Measurements from ENCODE around the gene MARF1.
"Not testable (repeated sequence)": the region's sequence is repeated elsewhere in the genome, so short reads cannot be mapped to it uniquely, and the experiment has no call there.

MARF1 gene

DNA sequence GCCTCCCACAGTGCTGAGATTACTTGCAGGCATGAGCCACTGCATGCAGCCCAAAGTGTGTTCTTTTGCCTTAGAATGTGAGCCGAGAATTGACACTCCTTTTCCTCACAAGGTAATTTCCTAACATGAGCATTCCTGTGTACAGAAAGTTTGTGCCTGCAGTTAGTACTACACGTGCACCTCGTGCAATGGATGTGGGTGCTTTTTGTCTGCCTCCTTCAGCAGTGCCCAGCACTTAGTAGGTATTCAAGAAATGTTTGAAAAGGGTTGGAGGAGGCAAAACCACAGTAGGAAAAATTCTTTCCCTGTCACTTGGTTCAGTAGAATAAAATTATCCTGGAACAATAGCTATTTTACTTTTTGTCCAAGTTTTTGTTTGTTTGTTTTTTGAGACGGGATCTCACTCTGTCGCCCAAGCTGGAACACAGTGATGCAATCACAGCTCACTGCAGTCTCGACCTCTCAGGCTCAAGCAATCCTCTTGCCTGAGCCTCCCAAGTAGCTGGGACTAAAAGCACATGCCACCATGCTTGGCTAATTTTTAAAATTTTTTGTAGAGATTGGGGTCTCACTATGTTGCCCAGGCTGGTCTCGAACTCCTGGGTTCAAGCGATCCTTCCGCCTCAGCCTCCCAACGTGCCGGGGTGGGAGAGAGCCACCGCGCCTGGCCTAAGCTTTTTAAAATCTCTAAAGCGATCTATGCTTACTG, 9.5 kb upstream of the MARF1 start:
- in situ Hi-C loops (cut with MboI; ENCODE audit: low sequenced_read_pairs), result no loop called here

DNA sequence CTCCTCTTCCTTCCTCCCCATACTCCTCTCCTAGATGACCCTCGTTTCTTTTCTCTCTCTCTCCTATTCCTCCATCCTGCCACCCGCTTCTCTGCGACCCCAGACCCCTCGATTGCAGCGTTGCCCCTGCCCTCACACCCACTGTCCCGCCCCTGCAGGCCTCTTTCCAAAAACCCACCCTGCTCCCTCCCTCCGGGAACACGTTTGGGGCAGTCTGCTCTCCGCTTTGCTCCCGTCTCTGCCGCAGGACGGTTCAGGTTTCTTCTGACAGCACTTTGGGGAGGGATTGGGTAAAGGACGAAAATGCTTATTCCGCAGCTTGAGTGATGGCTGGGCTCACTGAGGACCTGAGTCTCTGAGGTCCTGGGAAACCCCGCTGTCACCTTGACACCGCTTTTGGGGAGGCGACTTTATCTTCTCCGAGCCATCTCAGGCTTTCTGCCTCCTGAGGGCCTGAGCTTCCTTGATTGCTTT, 7.8 kb upstream of the MARF1 start:
- in situ Hi-C loops (cut with MboI; ENCODE audit: low sequenced_read_pairs), result no loop called here

GRCh38 chr16:15650019-15650697, 7.2 kb upstream of the MARF1 start, which contains the start of gene NDE1:
TSS of gene NDE1 (plus strand) at chr16:15650245. CDS start at chr16:15664779, 14,534 bp downstream.
- in situ Hi-C loops (cut with MboI; ENCODE audit: low sequenced_read_pairs), result no loop called here

DNA sequence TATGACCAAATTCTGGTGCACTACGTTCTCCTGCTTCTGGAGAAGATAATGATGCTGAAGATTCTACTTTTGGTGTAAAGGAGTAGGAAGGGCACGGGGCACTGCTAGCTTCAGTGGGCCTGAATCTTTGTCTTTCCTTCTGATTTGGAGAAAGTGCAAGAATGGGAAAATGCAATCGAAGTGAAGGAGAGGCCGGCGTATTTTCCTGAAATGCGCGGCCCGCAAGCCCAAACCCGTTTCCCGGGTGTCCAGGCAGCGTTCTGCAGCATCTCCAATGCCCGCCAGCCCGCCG, 6.7 kb upstream of the MARF1 start:
- in situ Hi-C loops (cut with MboI; ENCODE audit: low sequenced_read_pairs), result no loop called here

- in situ Hi-C loops (cut with MboI; ENCODE audit: low sequenced_read_pairs), result not testable (repeated sequence)
Observed at GRCh38 chr16:15649311-15649710, 6.4 kb upstream of the MARF1 start.

- in situ Hi-C loops (cut with MboI; ENCODE audit: low sequenced_read_pairs), result no loop called here
Observed at GRCh38 chr16:15648135-15648730, 5.3 kb upstream of the MARF1 start.

DNA sequence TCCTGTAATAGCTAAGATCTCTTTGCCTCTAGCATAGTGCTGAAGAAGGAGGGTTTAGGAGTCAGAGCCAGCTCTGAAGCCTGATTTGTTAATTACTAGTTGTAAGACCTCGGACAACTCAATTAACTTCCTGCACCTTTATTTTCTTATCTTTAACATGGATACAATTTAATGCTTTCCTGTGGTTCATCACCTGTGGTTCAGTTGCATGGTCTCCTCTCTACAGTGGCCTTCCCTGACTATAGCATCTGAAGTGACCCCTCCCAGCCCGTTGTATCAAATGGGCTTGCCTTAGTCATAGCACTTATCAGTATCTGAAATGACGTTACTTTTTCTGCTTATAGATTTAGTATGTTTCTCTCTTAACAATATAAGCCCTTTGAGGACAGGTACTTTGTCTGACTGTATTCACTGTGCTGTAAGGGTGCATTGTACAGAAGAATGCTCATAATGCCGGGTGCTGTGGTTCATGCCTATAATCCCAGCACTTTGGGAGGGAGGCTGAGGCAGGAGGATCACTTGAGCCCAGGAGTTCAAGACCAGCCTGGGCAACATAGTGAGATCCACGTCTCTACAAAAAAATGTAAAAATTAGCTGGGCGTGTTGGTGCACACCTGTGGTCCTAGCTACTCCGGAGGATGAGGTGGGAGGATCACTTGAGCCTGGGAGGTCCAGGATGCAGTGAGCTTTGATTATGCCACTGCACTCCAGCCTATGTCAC, 4.5 kb upstream of the MARF1 start:
- in situ Hi-C loops (cut with MboI; ENCODE audit: low sequenced_read_pairs), result no loop called here

GRCh38 chr16:15646557-15647293, 3.8 kb upstream of the MARF1 start:
- in situ Hi-C loops (cut with MboI; ENCODE audit: low sequenced_read_pairs), result not testable (repeated sequence)

DNA sequence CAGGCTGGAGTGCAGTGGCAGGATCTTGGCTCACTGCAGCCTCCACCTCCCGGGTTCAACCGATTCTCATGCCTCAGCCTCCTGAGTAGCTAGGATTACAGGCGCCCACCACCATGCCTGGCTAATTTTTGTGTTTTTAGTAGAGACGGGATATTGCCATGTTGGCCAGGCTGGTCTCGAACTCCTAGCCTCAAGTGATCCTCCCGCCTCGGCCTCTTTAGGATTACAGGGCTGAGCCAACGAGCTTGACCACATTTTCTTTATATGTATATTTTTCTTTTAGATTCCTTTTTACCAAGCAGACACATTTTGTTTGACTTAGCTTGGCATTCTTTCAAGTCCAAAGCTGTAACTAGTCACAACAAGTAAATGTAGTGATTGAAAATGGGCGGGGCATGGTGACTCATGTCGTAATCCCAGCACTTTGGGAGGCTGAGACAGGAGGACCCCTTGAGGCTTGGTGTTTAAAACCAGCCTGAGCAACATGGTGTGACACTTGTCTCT, 2.1 kb upstream of the MARF1 start:
- in situ Hi-C loops (cut with MboI; ENCODE audit: low sequenced_read_pairs), result not testable (repeated sequence)

DNA sequence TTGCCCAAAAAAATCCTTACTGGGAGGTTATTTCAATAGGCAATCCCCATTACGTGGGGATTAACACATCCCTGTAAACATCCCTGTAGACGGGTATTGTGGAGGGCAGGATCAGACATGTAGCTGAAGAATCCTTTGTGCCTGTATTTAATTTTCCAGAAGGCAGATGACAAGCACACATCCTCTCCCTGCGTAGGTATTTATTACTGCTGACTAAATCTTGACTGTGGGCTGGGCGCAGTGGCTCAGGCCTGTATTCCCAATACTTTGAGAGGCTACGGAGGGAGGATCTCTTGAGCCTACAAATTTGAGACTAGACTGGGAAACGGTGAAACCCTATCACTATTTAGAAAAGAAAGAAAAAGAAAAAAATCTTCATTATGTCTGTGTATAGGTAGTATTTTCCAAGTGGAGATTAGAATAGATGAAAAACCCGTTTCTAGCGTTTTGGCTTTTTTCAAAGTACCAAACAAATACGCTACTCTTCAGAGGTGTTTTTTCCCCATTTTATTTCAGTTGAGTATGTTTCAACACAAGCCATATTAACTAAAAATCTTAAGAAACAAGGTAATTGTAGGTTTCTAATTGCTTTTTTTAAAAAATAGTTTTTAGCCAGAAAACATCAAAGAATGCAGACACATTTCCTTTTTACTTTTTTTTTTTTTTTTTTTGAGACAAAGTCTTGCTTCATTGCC, 1.5 kb upstream of the MARF1 start:
- in situ Hi-C loops (cut with MboI; ENCODE audit: low sequenced_read_pairs), result no loop called here

DNA sequence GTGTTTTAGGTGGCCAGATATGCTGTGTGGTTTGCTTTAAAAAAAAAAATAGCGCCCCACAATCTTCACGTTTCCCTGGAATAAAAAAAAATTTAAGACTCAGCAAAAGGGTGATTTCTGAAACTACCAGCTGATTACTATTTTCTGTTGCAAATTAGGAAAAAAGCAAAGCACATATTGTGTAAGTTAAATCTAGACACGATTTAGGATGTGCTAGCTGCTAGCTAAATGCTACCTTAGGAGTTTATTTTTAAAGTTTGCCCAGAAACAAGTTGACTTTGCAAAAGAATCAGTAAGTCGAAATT, 944 bp upstream of the MARF1 start:
- in situ Hi-C loops (cut with MboI; ENCODE audit: low sequenced_read_pairs), result no loop called here

DNA sequence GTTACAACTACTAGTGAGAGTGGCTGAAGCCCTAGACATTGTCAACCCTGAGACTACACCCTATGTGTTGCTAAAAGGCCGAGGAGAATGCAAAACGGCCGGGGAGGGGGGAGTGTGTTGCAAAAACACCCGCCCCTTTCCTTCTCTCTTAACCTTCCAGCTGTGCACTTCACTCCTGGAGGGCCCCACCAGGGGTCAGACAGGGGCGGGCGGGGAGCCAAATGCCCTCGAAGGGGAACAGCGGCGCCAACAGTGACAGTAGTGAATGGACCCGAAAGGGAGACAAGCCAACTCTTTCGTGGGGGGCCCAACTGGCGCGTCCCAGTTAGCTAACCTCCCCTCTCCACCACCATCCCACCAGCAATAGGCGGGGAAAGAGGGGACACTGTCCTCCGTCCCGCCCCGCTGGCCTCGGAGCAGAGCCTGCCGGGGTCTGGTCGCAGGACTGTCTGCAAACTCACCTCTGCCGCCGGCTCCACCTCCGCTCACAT, 352 bp downstream of the MARF1 start:
- in situ Hi-C loops (cut with MboI; ENCODE audit: low sequenced_read_pairs), result no loop called here

- in situ Hi-C loops (cut with MboI; ENCODE audit: low sequenced_read_pairs), result no loop called here
Observed at GRCh38 chr16:15641753-15642556, 999 bp downstream of the MARF1 start.

- in situ Hi-C loops (cut with MboI; ENCODE audit: low sequenced_read_pairs), result no loop called here
Observed at GRCh38 chr16:15640966-15641365, 2.0 kb downstream of the MARF1 start.

DNA sequence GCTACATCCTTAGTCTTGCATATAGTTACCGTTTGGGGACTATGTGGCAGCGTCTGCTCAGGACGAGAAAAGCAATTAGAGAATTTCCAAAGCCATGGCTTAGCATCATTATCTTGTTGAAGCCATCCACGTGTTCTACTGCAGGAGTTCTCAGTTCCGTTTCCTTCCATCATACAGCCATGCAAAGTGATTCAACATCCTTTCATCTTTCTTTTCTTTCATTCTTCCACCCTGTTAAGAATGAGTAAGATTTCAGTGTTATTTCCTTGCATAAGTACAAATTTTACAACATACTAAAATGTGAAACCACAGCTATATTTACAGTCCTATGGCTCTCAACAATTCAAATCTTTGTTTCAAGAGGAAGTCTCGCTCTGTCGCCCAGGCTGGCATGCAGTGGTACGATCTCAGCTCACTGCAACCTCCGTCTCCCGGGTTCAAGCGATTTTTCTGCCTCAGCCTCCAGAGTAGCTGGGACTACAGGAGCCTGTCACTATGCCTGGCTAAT, 3.8 kb downstream of the MARF1 start:
- in situ Hi-C loops (cut with MboI; ENCODE audit: low sequenced_read_pairs), result no loop called here

DNA sequence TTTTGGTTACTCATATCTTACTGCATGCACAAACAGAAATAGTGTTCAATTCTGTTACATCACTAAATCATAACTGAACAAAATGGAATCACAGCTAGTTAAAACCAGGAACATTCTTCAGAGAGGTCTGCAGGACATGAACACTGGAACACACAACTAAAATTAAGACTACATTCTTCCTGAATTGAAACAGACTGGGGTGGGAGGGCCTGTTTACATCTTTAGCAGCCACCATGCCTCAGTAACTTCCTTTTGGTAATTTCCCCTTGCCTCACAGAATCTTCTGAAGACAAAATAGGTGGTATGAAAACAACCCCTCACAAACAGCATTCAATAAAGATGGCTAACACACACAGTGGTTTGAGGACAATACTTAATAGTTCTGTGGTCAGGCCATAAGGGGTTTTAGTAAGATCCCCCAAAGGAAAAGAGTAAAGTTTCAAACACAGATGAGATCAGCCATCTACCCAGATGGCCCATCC, 6.5 kb downstream of the MARF1 start:
- in situ Hi-C loops (cut with MboI; ENCODE audit: low sequenced_read_pairs), result no loop called here

GRCh38 chr16:15635926-15636325, 7.0 kb downstream of the MARF1 start:
- in situ Hi-C loops (cut with MboI; ENCODE audit: low sequenced_read_pairs), result no loop called here

DNA sequence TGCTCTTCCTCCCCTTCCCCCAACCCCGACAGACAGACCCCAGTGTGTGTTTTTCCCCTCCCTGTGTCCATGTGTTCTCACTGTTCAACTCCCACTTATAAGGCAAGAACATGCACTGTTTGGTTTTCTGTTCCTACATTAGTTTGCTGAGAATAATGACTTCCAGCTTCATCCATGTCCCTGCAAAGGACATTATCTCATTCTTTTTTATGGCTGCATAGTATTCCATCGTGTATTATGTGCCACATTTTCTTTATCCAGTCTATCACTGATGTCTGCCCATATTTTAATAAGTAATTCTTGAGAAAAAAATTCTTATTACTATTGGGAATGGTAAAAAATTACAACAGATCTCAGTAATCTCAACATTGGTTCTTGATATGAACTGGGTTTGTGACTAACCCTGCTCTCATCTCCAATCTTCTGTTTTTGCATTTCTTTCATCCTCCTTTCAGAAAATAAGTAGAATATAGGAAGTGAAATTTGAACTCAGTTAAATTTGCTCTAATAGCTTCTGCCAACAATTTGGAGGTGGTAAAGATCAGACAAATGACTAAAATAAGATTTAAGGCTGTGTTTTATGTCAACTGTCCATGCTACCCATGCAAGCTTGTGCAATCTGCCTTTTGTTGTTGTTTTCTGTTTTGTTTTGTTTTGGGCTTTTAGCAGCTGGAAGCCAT, 11.1 kb downstream of the MARF1 start:
- in situ Hi-C loops (cut with MboI; ENCODE audit: low sequenced_read_pairs), result no loop called here

All from HL-60/S4 treated with retinoic acid at 250 ng/mL for 4 days and 3 days (cell line).